Stimulated activated CD4-positive, alpha-beta T cell treated with anti-CD3 and anti-CD28 coated beads, Interleukin-12 subunit alpha, Interleukin-12 subunit beta, amount 100 ng/mL, for 24 hours (primary cell): ENCODE data around the gene SALL3.

Source experiments
- DNase-seq, 2 experiments: peaks; one replicate each; pipeline ENCODE4 v3.0.0-alpha.2; 2020; ENCODE audit warnings: low read depth in 2 of 2

The SALL3 gene

GRCh38 chr18:78965260-78965659, 14.4 kb upstream of the SALL3 start:
- no peak for DNase-seq

- no peak for DNase-seq
Measured at GRCh38 chr18:78965917-78966792, 13.5 kb upstream of the SALL3 start.

- DNase-seq: no peak
Measured at GRCh38 chr18:78966793-78967106, 12.9 kb upstream of the SALL3 start.

GRCh38 chr18:78967692-78968091, 11.9 kb upstream of the SALL3 start:
- no peak for DNase-seq

GRCh38 chr18:78969574-78970315, 9.9 kb upstream of the SALL3 start:
- no peak for DNase-seq

GRCh38 chr18:78970774-78971333, 8.8 kb upstream of the SALL3 start:
- no peak for DNase-seq

- DNase-seq: no peak
Measured at GRCh38 chr18:78971511-78972245, 7.9 kb upstream of the SALL3 start.

- DNase-seq: no peak
Measured at GRCh38 chr18:78972385-78972918, 7.2 kb upstream of the SALL3 start.

- DNase-seq: no peak
Measured at GRCh38 chr18:78972930-78973331, 6.7 kb upstream of the SALL3 start.

- DNase-seq: no peak
Measured at GRCh38 chr18:78973357-78974083, 6.1 kb upstream of the SALL3 start.

GRCh38 chr18:78974115-78974761, 5.4 kb upstream of the SALL3 start:
- DNase-seq: no peak

- no peak for DNase-seq
Measured at GRCh38 chr18:78975292-78975691, 4.3 kb upstream of the SALL3 start.

GRCh38 chr18:78975699-78976335, 3.8 kb upstream of the SALL3 start:
- DNase-seq: no peak

- no peak for DNase-seq
Measured at GRCh38 chr18:78976765-78977636, 2.6 kb upstream of the SALL3 start.

GRCh38 chr18:78977637-78978348, 1.8 kb upstream of the SALL3 start:
- no peak for DNase-seq

- no peak for DNase-seq
Measured at GRCh38 chr18:78978349-78979055, 1.1 kb upstream of the SALL3 start.

- no peak for DNase-seq
Measured at GRCh38 chr18:78979056-78979729, 425 bp upstream of the SALL3 start.
